Body of pancreas (tissue), 4 donors: ENCODE data around the gene LIPC.

ENCODE experiments used
- CTCF ChIP-seq, 7 experiments: fragments of 450-650 bp in 4 of 7; fragments of 200-600 bp in 3 of 7; sonication (generic) in 3 of 7; IDR thresholded peaks; one replicate each; pipeline ENCODE4 v1.5.1; 2016 to 2019; ENCODE audit warnings: antibody characterized with exemption in 7 of 7
- POLR2A ChIP-seq, 3 donors: fragments of 450-650 bp; IDR thresholded peaks; one replicate each; pipeline ENCODE4 v1.6.1; 2016; ENCODE audit warnings: antibody characterized with exemption in 3 of 3, mild to moderate bottlenecking in 2 of 3

DNA sequence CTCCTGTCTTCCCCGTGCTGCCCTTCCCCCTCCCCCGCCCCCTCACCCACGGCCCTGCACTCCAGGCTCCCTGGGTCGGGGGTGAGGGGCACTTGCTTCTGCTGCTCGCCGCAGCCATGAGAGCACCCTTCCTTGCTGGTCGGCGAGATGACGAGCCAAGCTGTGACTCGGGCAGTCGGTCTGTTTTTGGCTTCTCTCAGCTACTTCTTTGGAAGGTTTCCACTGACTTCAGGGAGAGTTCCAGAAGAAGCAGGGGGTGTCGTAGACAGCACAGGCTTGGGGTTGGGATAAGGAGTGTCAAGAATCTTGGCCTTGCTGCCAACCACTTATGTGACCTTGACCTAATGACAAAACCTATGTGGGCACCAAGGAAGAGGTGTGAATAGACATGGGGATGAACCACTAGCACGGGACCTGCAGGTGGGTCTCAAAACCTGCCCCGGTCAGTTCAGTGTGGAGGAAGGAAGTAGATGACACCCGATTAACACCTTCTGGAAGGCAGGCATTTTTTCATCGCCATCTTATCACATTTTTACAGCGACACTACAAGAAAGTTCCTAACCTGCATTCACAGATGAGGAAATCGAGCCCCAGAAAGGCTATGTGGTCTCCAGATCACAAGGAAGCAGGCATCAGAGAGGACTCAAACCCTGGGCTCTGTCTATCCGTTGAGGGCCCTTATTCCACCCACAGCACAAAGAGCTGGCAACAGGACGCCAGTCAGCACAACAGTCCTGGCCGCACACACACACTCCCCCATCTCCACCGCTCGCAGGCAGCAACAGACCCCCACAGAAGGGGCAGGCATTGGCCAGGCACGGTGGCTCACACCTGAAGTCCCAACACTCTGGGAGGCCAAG is 120.9 kb downstream of the LIPC start:
- TF ChIP-seq CTCF (IDR thresholded peaks at IDR 0.05) (no peak), POLR2A (IDR thresholded peaks at IDR 0.05) (no peak)
